RWPE1 (cell line): ENCODE measurements around the gene TSHR.
"Not testable (repeated sequence)": the region's sequence is repeated elsewhere in the genome, so short reads cannot be mapped to it uniquely, and the experiment has no call there.

ENCODE experiments used
- CTCF ChIA-PET: fragments of 350-600 bp; sonication (Branson Sonifier 250); formaldehyde crosslinking; extraction: SDS; loops from one replicate; lab custom pipeline; 2021; lab: Yijun Ruan, JAX
- POLR2A ChIA-PET: fragments of 400-600 bp; formaldehyde crosslinking; extraction: SDS; loops from one replicate; lab custom pipeline; 2020; ENCODE audit warnings: antibody characterized with exemption; ENCODE audit not compliant: low non-redundant PET; lab: Yijun Ruan, JAX
- DNase-seq: peaks from one replicate; pipeline ENCODE4 v3.0.0; 2012; ENCODE audit warnings: low spot score
- H3K27ac ChIP-seq: fragments of 450-650 bp; 2 replicates; pipeline ENCODE4 v1.5.1; 2017
- CTCF ChIP-seq: fragments of 450-650 bp; conservative IDR thresholded peaks from 2 replicates; pipeline ENCODE4 v1.5.1; 2017; ENCODE audit warnings: low read depth, mild to moderate bottlenecking

TSHR gene

GRCh38 chr14:81018684-81019083 is 63.3 kb downstream of the TSHR start:
- DNase-seq, result no peak
- ChIA-PET CTCF (no interaction called here), POLR2A (no interaction called here)
- TF ChIP-seq CTCF, result no peak
- H3K27ac ChIP-seq, result no peak overlapping the region

- POLR2A ChIA-PET, CTCF ChIA-PET, DNase-seq, H3K27ac ChIP-seq: not testable (repeated sequence)
Observed at GRCh38 chr14:81019113-81019512, 63.7 kb downstream of the TSHR start.

- DNase-seq, result no peak
- TF ChIP-seq CTCF, result no peak
- no peak overlapping the region for H3K27ac ChIP-seq
- CTCF ChIA-PET, result no interaction called here
- POLR2A ChIA-PET, result no interaction called here
Observed at GRCh38 chr14:81023095-81023710, 67.8 kb downstream of the TSHR start.

GRCh38 chr14:81028461-81028860 is 73.0 kb downstream of the TSHR start:
- CTCF ChIA-PET, result no interaction called here

GRCh38 chr14:81031488-81031887 is 76.1 kb downstream of the TSHR start:
- TF ChIP-seq CTCF, result no peak
- no peak overlapping the region for H3K27ac ChIP-seq
- no peak for DNase-seq
- CTCF ChIA-PET, result no interaction called here
- POLR2A ChIA-PET, result no interaction called here

More at GRCh38 chr14:81028461-81028860, 73.0 kb downstream of the TSHR start:
- H3K27ac ChIP-seq, result no peak overlapping the region
- POLR2A ChIA-PET, result no interaction called here
- no peak for TF ChIP-seq CTCF
- no peak for DNase-seq

- ChIA-PET CTCF (interaction anchor here (0.6 to 1.2 kb wide), 4 partner anchors 10 to 38 kb away, joined by 3 read pairs; no protein-coding TSS in a partner anchor), POLR2A (no interaction called here)
- TF ChIP-seq CTCF, result no peak
- no peak for DNase-seq
- H3K27ac ChIP-seq, result no peak overlapping the region
Observed at GRCh38 chr14:81033698-81034240, 78.3 kb downstream of the TSHR start.

- POLR2A ChIA-PET, result no interaction called here
- no peak overlapping the region for H3K27ac ChIP-seq
- TF ChIP-seq CTCF, result no peak
- no peak for DNase-seq
- CTCF ChIA-PET, result no interaction called here
Observed at GRCh38 chr14:81042438-81042837, 87.0 kb downstream of the TSHR start.
